Muscle of leg (tissue), 11 donors: ENCODE results near the gene SLC35F4. TPM values are rescaled to one million over a fixed set of nuclear protein-coding genes. Genes with fewer than 3 reads are reported as not detected.
"Not testable (repeated sequence)": the region's sequence is repeated elsewhere in the genome, so short reads cannot be mapped to it uniquely, and the experiment has no call there.

ENCODE experiments used
- DNase-seq: peaks from one replicate; pipeline ENCODE4 v3.0.0; 2013
- H3K27ac ChIP-seq: one replicate; pipeline ENCODE4 v1.5.1; 2013; ENCODE audit warnings: mild to moderate bottlenecking, low read length, control low read depth
- H3K27me3 ChIP-seq: one replicate; pipeline ENCODE4 v1.6.1; 2013; ENCODE audit warnings: low read length; ENCODE audit not compliant: control insufficient read depth, insufficient read depth
- H3K36me3 ChIP-seq: one replicate; pipeline ENCODE4 v1.6.1; 2013; ENCODE audit warnings: low read length; ENCODE audit not compliant: control insufficient read depth, insufficient read depth
- H3K4me1 ChIP-seq: one replicate; pipeline ENCODE4 v1.6.1; 2013; ENCODE audit warnings: low read length; ENCODE audit not compliant: control insufficient read depth, insufficient read depth
- H3K4me3 ChIP-seq: one replicate; pipeline ENCODE4 v1.5.1; 2013; ENCODE audit warnings: low read length, control low read depth
- H3K9me3 ChIP-seq: replicated peaks from 2 replicates; pipeline ENCODE4 v1.6.1; 2013; ENCODE audit warnings: low read depth, low read length; ENCODE audit not compliant: control insufficient read depth
- WGBS: methylation state at CpG from one replicate; pipeline ENCODE4 v1.1.5; 2013; ENCODE audit warnings: missing lambda C conversion rate; ENCODE audit not compliant: insufficient coverage; 5-methylcytosine and 5-hydroxymethylcytosine counted together
- polyA plus RNA-seq, 8 donors: library from polyadenylated mRNA; unstranded; fragments of 120-200 nt; gene quantifications; one replicate each; pipeline versions ENCODE4 v1.2.1 to v1.2.3, GENCODE V29; 2013; ENCODE audit warnings: inconsistent platforms in 1 of 8, low replicate concordance in 1 of 8; ENCODE audit not compliant: insufficient read length in 8 of 8, insufficient read depth in 1 of 8
- total RNA-seq: library from RNA; stranded (reverse); fragments of 120-200 nt; gene quantifications from one replicate; pipeline ENCODE4 v1.2.4, GENCODE V29; 2013

SLC35F4 gene
- total and polyA plus RNA-seq, 9 donors: 0.09 to 0.58 (median 0.32) TPM

DNA sequence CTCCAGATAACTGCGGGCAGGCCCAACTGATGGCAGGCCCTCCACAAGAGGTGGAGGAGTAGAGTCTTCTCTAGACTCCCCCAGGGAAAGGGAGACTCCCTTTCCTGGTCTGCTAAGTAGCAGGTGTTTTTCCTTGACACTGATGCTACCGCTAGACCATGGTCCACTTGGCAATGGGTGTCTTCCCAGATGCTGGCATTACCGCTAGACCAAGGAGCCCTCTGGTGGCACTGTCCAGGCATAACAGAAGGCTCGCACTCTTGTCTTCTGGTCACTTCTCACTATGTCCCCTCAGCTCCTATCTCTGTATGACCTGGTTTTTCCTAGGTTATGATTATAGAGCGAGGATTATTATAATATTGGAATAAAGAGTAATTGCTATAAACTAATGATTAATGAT lies 156.8 kb downstream of the SLC35F4 start:
- not testable (repeated sequence) for H3K4me1 ChIP-seq, H3K27ac ChIP-seq, DNase-seq, H3K9me3 ChIP-seq, H3K27me3 ChIP-seq, H3K4me3 ChIP-seq, H3K36me3 ChIP-seq
- WGBS: 90% methylated on average over 2 of the region's 5 CpGs

DNA sequence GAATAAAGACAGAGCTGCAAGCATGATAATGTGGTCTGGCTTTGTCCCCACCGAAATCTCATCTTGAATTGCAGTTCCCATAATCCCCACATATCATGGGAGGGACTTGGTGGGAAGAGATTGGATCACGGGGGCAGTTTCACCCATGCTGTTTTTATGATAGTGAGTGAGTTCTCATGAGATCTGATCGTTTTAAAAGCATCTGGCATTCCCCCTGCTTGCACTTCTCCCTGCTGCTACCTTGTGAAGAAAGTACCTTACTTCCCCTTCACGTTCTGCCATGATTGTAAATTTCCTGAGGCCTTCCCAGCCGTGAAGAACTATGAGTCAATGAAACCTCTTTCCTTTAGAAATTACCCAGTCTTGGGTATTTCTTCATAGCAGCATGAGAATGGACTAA lies 158.7 kb downstream of the SLC35F4 start:
- DNase-seq: no peak
- Histone ChIP-seq H3K9me3 (peaks cover 5% of the 10 kb centered on the region), H3K4me3 (no peak overlapping the region), H3K27ac (no peak overlapping the region), H3K4me1 (no peaks in the 10 kb centered on the region), H3K36me3 (no peaks in the 10 kb centered on the region), H3K27me3 (no peaks in the 10 kb centered on the region)
- WGBS: 20% methylated on average over 1 of the region's 5 CpGs

DNA sequence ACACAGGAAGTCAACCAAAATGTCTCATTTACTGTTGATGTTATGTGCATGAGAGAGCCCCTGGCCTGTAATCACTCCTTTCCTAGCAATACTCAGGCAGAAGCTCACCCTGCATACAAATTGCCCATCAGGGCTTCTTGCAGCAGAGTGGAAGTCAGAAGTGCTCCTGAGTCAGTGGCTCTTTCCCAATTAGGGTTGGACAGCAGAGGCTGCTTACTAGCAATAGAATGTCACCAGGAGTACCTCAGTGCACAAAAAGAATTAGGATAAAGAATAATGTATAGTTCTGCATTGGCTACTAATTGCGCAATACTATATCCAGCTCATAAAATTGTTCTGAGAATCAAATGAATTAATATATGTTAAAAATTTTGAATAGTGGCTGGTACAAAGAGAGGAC lies 161.1 kb downstream of the SLC35F4 start:
- H3K27ac ChIP-seq: no peak overlapping the region
- no peaks in the 10 kb centered on the region for H3K27me3 ChIP-seq
- DNase-seq: no peak
- no CpG with 5 or more reads among the region's 1 CpG for WGBS
- H3K4me3 ChIP-seq: no peak overlapping the region
- no peaks in the 10 kb centered on the region for H3K4me1 ChIP-seq
- H3K36me3 ChIP-seq: no peaks in the 10 kb centered on the region
- H3K9me3 ChIP-seq: peaks cover under 1% of the 10 kb centered on the region

DNA sequence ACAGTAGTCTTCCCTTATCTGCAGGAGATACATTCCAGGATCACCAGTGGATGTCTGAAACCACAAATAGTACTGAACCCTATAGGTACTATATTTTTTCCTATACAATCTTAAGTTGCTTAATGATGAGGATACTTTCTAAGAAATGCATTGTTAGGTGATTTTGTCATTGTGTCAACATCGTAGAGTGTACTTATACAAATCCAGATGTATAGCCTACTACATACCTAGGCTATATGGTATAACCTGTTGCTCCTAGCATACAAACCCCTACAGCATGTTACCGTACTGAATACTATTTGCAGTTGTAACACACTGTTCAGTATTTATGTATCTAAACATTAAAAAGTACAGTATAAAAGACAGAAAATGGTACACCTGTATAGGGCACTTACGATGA lies 165.9 kb downstream of the SLC35F4 start:
- Histone ChIP-seq H3K4me3 (no peak overlapping the region), H3K27ac (no peak overlapping the region), H3K36me3 (no peaks in the 10 kb centered on the region), H3K4me1 (no peaks in the 10 kb centered on the region), H3K9me3 (no peaks in the 10 kb centered on the region), H3K27me3 (no peaks in the 10 kb centered on the region)
- no CpG with 5 or more reads among the region's 3 CpGs for WGBS
- no peak for DNase-seq

DNA sequence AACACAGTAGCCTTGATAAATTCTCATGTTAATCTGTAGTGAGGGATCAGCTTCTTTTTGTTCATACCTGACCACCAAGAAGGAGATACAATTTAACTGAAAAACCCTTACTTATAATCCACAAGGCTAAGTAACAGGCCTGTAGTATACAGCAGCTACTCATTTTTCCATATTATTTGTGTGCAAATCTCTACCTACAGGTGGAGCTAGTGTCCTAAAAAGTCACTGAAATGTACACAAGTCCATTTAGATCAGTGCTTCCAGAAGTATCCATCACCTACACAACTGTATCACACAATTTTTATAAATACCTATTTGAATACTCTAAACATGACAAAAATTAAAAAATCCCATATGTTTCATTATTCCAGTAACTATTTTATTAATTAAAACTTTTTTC lies 173.2 kb downstream of the SLC35F4 start:
- peak; percentile 7 for DNase-seq
- no peaks in the 10 kb centered on the region for H3K4me1 ChIP-seq
- no peaks in the 10 kb centered on the region for H3K9me3 ChIP-seq
- no peak overlapping the region for H3K4me3 ChIP-seq
- H3K27me3 ChIP-seq: no peaks in the 10 kb centered on the region
- no peaks in the 10 kb centered on the region for H3K36me3 ChIP-seq
- no peak overlapping the region for H3K27ac ChIP-seq

DNA sequence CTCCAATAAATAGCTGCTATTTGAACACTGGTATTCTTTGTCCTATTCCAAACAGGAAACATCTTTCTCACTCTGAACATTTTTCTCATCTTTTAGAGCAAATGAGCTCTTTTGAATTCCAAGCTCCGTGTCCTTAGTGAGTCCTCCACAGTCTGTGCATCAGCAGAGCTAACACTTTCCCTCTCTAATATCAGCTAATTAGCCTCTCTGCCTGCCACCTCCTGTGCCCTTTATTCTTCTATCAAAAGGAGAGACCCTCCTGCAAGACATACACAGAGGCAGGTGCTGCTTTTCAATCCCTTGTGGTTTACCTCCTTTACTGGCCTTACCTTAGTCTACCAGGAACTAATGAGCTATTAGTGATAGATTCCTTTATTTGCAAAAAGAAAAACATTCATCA lies 178.5 kb downstream of the SLC35F4 start:
- H3K36me3 ChIP-seq: no peaks in the 10 kb centered on the region
- peaks cover 2% of the 10 kb centered on the region for H3K4me1 ChIP-seq
- WGBS: 64% methylated on average over 1 of the region's 1 CpG
- no peak for DNase-seq
- no peaks in the 10 kb centered on the region for H3K27me3 ChIP-seq
- no peak overlapping the region for H3K4me3 ChIP-seq
- H3K27ac ChIP-seq: no peak overlapping the region
- H3K9me3 ChIP-seq: no peaks in the 10 kb centered on the region

DNA sequence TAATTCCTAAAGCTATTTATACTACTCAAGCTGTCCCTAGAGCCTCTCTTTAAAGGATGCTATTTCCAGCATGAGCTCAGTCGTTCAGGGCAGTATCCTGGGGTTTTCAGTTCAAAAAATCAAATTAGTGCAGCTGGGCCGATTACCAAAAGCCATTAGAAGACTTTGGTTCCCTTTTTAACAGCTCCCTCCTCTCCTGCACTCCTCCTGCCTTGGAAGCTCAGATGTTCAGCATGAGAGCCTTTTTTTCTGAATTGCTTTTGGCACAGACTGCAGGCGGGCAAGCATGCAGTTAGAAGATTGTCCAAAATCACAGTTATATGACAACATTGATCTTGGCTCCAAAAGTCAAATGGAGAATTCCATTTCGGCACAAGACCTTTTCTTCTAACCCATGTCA lies 179.6 kb downstream of the SLC35F4 start:
- no peak overlapping the region for H3K27ac ChIP-seq
- H3K27me3 ChIP-seq: no peaks in the 10 kb centered on the region
- no peaks in the 10 kb centered on the region for H3K9me3 ChIP-seq
- DNase-seq: peak; percentile 10
- WGBS: 63% methylated on average over 2 of the region's 4 CpGs
- H3K4me1 ChIP-seq: peaks cover 2% of the 10 kb centered on the region
- no peak overlapping the region for H3K4me3 ChIP-seq
- no peaks in the 10 kb centered on the region for H3K36me3 ChIP-seq

DNA sequence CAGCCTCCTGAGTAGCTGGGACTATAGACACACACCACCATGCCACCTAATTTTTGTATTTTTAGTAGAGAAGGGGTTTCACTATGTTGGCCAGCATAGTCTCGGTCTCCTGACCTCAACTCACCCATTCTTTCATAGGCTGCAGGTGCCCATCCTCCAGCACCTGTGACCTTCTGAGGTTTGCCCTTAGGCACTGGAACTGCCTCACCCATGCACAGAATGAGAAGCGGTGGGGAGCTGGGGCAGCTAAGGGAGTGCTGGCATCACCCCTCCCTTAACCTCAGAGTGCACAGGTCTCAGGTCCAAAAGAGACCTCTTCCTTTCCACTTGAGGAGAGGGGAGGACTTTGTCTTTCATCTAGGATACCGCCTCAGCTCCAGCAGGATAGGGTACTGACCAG lies 194.9 kb downstream of the SLC35F4 start:
- H3K27ac ChIP-seq: no peak overlapping the region
- no peaks in the 10 kb centered on the region for H3K9me3 ChIP-seq
- WGBS: no CpG with 5 or more reads among the region's 3 CpGs
- H3K36me3 ChIP-seq: no peaks in the 10 kb centered on the region
- no peaks in the 10 kb centered on the region for H3K27me3 ChIP-seq
- no peak for DNase-seq
- H3K4me1 ChIP-seq: no peaks in the 10 kb centered on the region
- no peak overlapping the region for H3K4me3 ChIP-seq

DNA sequence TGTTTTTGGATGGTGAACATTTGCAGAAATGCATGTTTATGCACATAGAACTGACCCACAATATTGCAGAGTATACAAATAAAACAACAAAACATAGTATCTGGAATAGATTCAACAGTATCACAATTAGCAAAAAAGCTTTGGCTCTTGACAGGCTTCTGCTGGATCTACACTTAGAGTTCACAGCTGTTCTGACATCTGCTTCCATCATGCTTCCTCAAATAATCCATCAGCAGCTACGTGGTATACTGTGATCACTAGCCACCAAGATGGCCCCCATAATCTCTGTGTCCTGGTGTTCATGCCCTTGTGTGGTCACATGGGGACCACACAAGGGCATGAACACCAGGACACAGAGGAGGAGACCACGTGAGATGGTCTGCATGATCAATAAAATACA lies 205.7 kb downstream of the SLC35F4 start:
- no peak overlapping the region for H3K4me3 ChIP-seq
- H3K27me3 ChIP-seq: no peaks in the 10 kb centered on the region
- peak; percentile 17 for DNase-seq
- H3K27ac ChIP-seq: no peak overlapping the region
- H3K4me1 ChIP-seq: no peaks in the 10 kb centered on the region
- H3K36me3 ChIP-seq: no peaks in the 10 kb centered on the region
- H3K9me3 ChIP-seq: peaks cover 3% of the 10 kb centered on the region
- WGBS: 75% methylated on average over 1 of the region's 2 CpGs

DNA sequence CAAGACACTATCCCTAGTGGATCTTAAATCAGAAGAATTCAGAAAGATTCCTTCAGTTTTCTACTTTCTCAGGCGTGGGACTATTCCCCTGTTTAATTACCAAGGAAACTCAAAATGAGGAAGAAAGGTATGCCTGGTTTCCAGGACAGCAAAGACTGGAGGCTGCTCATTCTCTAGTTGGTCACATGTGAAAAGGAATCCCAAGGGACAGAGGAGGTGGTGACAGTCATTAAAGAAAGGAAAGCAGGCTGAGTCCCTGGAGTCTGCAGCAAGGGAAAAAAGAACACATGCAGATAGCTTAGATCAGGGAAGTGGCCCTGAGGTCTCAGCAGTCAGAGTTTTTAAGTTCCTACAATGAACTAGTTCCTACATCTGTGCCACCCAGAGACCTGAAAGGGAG lies 206.8 kb downstream of the SLC35F4 start:
- Histone ChIP-seq H3K36me3 (no peaks in the 10 kb centered on the region), H3K9me3 (peaks cover 3% of the 10 kb centered on the region), H3K27me3 (no peaks in the 10 kb centered on the region), H3K4me3 (no peak overlapping the region), H3K4me1 (no peaks in the 10 kb centered on the region), H3K27ac (no peak overlapping the region)
- WGBS: no CpG with 5 or more reads among the region's 1 CpG
- peak; percentile 3 for DNase-seq

DNA sequence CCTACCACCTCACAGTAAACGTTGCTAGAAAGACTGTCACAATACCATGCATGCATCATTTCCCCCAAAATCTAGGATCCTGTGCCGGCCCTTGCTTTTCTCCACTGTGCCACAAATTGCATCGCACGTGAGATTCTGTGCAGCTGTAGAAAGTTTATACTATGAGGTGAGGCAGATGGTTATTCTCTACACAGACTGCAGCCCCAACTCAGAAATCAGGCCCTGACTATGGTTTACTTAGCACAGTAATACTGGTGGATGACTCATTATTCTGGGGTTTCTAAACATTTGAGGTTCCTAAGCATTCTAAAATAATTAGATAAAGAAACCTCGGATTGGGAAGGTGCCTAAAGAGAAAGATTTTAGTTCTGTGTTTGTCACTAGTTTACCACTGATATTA lies 208.4 kb downstream of the SLC35F4 start:
- H3K4me3 ChIP-seq: no peak overlapping the region
- WGBS: 20% methylated on average over 1 of the region's 5 CpGs

More for the DNA sequence above, 208.4 kb downstream of the SLC35F4 start:
- no peaks in the 10 kb centered on the region for H3K36me3 ChIP-seq
- no peaks in the 10 kb centered on the region for H3K4me1 ChIP-seq
- H3K27ac ChIP-seq: no peak overlapping the region
- no peak for DNase-seq
- H3K9me3 ChIP-seq: peaks cover 2% of the 10 kb centered on the region
- H3K27me3 ChIP-seq: no peaks in the 10 kb centered on the region
